Ishikawa (cell line): Measurements from ENCODE around the gene LIMK1.
A peak's percentile ranks its signal among the peaks of the same experiment; 100 is the strongest.

Experiments
- CEBPB ChIP-seq: IDR thresholded peaks from 2 replicates; pipeline ENCODE4 v1.6.1; 2012
- CREB1 ChIP-seq: IDR thresholded peaks from 2 replicates; pipeline ENCODE4 v1.6.1; 2012; ENCODE audit warnings: low read depth
- EGR1 ChIP-seq: IDR thresholded peaks from 2 replicates; pipeline ENCODE4 v1.6.1; 2012
- EP300 ChIP-seq: IDR thresholded peaks from 2 replicates; pipeline ENCODE4 v1.6.1; 2012; ENCODE audit warnings: borderline replicate concordance
- FOXM1 ChIP-seq: IDR thresholded peaks from 2 replicates; pipeline ENCODE4 v1.6.1; 2012; ENCODE audit warnings: low read depth, borderline replicate concordance
- MAX ChIP-seq: IDR thresholded peaks from 2 replicates; pipeline ENCODE4 v1.6.1; 2012
- NFIC ChIP-seq: IDR thresholded peaks from 2 replicates; pipeline ENCODE4 v1.6.1; 2012
- RAD21 ChIP-seq: IDR thresholded peaks from 2 replicates; pipeline ENCODE4 v1.6.1; 2012; ENCODE audit warnings: low read depth
- REST ChIP-seq: IDR thresholded peaks from 2 replicates; pipeline ENCODE4 v1.6.1; 2012; ENCODE audit warnings: low read depth, mild to moderate bottlenecking
- TAF1 ChIP-seq: IDR thresholded peaks from 2 replicates; pipeline ENCODE4 v1.6.1; 2012; ENCODE audit warnings: low read depth, mild to moderate bottlenecking
- TCF12 ChIP-seq: IDR thresholded peaks from 2 replicates; pipeline ENCODE4 v1.6.1; 2012; ENCODE audit warnings: low read depth
- TEAD4 ChIP-seq: IDR thresholded peaks from 2 replicates; pipeline ENCODE4 v1.6.1; 2012
- USF1 ChIP-seq: IDR thresholded peaks from 2 replicates; pipeline ENCODE4 v1.6.1; 2012
- YY1 ChIP-seq: IDR thresholded peaks from 2 replicates; pipeline ENCODE4 v1.6.1; 2012; ENCODE audit warnings: low read depth
- ZBTB7A ChIP-seq: IDR thresholded peaks from 2 replicates; pipeline ENCODE4 v1.6.1; 2012; ENCODE audit warnings: low read depth

Gene LIMK1

GRCh38 chr7:74040101-74040790, 43.4 kb upstream of the LIMK1 start:
- TF ChIP-seq TAF1 = no peak
- TF ChIP-seq NFIC = no peak
- TF ChIP-seq EP300 = no peak
- TF ChIP-seq EGR1 = no peak

GRCh38 chr7:74040791-74041520, 42.6 kb upstream of the LIMK1 start:
- TF ChIP-seq USF1 (no peak), TEAD4 (no peak), NFIC (no peak), EGR1 (no peak), RAD21 (no peak), EP300 (no peak), TCF12 (no peak), CEBPB (no peak), YY1 (no peak), TAF1 (no peak), FOXM1 (no peak), MAX (no peak), CREB1 (no peak), ZBTB7A (no peak), REST (no peak)

- TF ChIP-seq USF1 = peak; percentile 17; the same call in 1 of the 2 replicates
- no peak for TF ChIP-seq EGR1
- no peak for TF ChIP-seq CREB1
- TF ChIP-seq YY1 = peak; percentile 35; the same call in 1 of the 2 replicates
- TF ChIP-seq NFIC = peak; percentile 58
- TF ChIP-seq CEBPB = peak; percentile 83
- no peak for TF ChIP-seq RAD21
- no peak for TF ChIP-seq REST
- TF ChIP-seq FOXM1 = no peak
- TF ChIP-seq ZBTB7A = peak; percentile 93; the same call in 1 of the 2 replicates
- 0 out of 2 replicates have a peak, but pooled peaks have one; percentile 29 for TF ChIP-seq MAX
These were observed 40.7 kb upstream of the LIMK1 start for GRCh38 chr7:74042746-74043522.

GRCh38 chr7:74043523-74043951, 40.1 kb upstream of the LIMK1 start:
- TF ChIP-seq YY1 (no peak), NFIC (0 out of 2 replicates have a peak, but pooled peaks have one; percentile 4), TCF12 (peak; percentile 93), REST (no peak), MAX (no peak), FOXM1 (no peak), CREB1 (no peak), CEBPB (0 out of 2 replicates have a peak, but pooled peaks have one; percentile 5), USF1 (no peak), RAD21 (no peak), TEAD4 (no peak), EGR1 (peak; percentile 38; the same call in 1 of the 2 replicates), EP300 (peak; percentile 53; the same call in 1 of the 2 replicates), TAF1 (no peak), ZBTB7A (no peak; the same call in 1 of the 2 replicates)
